PFSK-1 (cell line): Measurements from ENCODE around the gene CD81.

ENCODE experiments used
- POLR2AphosphoS5 ChIP-seq: IDR thresholded peaks from 2 replicates; pipeline ENCODE4 v1.6.1; 2012; ENCODE audit warnings: low read depth, mild to moderate bottlenecking, control low read depth, low read length, moderate library complexity
- REST ChIP-seq, 2 experiments: IDR thresholded peaks; 2 replicates each; pipeline versions ENCODE4 v1.6.1 to v1.8.0; 2011 to 2012; ENCODE audit warnings: low read depth in 2 of 2, low read length in 2 of 2, control low read depth in 1 of 2, inconsistent platforms in 1 of 2, mild to moderate bottlenecking in 1 of 2, moderate library complexity in 1 of 2; ENCODE audit not compliant: insufficient read depth in 1 of 2
- TAF1 ChIP-seq: IDR thresholded peaks from 2 replicates; pipeline ENCODE4 v1.6.1; 2012; ENCODE audit warnings: low read length, control low read depth, borderline replicate concordance; ENCODE audit not compliant: insufficient read depth

GRCh38 chr11:2369896-2370295 lies 7.2 kb upstream of the CD81 start:
- TF ChIP-seq REST (IDR thresholded peaks at IDR 0.05; ENCODE audit: insufficient read depth in 1 of 2, low read depth in 2 of 2, low read length in 2 of 2) (no peak), TAF1 (no peak), POLR2AphosphoS5 (no peak)
